GM12873 (cell line): Measurements from ENCODE around the gene TGM1.

Source experiments
- TF ChIP-seq, protein P1 (sequence below): IDR thresholded peaks from 2 replicates; pipeline ENCODE4 v1.5.1; 2012; ENCODE audit warnings: low read depth, mild to moderate bottlenecking, moderate library complexity, low read length, control low read depth; ENCODE audit not compliant: insufficient read depth; ENCODE audit errors: missing control alignments

The TGM1 gene

DNA sequence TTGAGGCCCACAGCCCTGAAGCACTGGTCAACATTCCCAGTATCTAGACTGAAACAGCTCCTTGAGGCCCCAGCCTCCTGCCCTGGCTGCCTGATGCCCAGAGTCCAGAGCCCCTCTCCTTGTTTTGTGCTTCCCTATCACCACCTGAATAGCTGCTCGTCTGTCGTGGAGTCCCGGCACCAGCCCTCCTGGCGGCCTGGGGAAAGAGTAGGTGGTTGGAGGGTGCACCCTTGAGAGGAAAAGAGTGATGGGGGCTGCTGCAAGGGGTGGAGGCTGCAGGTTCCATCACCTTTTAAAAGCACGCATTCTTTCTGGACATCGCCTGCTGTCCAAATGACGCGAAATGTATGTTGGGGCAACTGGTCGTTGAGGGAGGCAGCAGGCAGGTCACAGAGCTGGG, 5.2 kb upstream of the TGM1 start:
- TF ChIP-seq, protein P1, sequence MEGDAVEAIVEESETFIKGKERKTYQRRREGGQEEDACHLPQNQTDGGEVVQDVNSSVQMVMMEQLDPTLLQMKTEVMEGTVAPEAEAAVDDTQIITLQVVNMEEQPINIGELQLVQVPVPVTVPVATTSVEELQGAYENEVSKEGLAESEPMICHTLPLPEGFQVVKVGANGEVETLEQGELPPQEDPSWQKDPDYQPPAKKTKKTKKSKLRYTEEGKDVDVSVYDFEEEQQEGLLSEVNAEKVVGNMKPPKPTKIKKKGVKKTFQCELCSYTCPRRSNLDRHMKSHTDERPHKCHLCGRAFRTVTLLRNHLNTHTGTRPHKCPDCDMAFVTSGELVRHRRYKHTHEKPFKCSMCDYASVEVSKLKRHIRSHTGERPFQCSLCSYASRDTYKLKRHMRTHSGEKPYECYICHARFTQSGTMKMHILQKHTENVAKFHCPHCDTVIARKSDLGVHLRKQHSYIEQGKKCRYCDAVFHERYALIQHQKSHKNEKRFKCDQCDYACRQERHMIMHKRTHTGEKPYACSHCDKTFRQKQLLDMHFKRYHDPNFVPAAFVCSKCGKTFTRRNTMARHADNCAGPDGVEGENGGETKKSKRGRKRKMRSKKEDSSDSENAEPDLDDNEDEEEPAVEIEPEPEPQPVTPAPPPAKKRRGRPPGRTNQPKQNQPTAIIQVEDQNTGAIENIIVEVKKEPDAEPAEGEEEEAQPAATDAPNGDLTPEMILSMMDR = no peak

DNA sequence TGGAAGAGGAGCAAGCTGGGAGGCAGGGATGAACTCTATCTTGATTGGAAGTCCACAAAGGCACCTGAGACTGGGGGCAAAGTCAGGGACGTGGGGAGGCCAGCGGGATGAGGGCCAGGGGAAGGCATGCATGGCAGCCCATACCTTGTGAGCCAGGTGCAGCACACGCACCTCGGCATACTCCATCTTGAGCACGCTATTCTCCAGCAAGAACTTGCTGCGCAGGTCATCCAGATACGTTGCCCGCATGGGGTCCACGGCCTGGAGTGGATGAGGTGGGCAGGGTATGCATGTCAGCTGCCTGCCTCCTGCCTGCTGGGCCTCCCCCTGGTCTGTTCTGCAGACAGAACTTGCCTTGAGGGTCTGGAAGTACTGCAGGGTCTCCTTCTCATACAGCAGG, 4.5 kb upstream of the TGM1 start:
- TF ChIP-seq, protein P1 = no peak

DNA sequence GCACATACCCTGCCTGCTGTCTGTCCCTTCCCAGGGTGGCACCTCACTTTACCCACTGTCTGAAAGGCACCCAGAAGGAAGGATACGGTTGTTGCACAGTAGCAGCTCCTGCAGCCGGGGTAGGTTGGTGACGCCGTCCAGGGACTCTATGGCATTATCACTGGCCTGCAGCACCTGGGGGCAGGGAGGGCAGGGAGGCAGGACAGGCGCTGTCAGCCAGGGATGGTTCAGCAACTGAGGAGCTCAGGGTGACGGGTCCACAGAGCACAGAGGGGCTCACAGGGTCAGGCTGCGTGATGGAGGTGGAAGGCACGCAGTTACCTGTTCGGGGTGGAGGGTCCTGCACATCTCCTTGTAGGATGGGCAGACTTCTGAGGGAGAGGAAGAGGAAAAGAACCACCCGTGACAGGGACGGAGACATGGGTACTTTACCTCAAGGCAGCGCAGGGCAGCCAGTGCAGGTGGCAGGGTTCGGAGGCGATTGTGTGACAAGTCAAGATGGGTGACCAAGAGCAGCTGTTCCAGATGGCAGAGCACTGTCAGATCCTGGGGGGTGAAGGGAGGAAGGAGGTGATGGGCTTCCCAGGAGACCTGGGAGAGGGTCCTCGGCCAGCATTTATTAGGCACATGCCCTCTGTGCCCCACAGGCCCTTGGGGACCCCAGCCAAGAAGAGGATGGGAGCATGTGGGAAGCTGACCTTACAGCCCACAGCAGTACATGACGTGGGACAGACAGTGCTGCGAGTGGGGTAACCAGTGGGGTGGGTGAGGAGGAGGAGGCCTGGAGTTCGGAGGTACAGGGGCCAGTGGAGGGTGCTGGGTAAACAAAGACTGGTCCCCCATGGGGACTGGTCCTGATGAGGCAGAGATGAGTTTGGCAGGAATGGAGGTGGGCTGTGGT, 3.6 kb upstream of the TGM1 start:
- TF ChIP-seq, protein P1 = no peak

DNA sequence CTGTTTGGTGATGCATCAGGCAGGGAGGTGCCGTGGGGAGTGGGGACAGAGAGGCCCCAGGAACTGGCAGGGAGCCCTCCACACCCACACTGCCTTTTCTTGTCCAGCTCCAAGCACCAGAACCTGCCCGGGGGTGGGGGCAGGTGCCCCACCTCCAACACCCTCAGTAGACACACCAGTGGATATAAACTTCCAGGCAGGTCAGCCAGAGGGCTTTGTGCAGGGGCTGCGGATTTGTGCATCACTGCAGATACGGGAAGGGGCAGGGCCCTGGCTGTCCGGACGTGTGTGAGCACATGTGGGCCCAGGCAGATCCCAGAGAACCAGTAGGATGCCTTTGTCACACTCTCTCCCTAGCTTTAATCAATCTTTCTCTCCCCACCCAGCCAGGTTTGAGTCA, 1.3 kb upstream of the TGM1 start:
- TF ChIP-seq, protein P1 = no peak

DNA sequence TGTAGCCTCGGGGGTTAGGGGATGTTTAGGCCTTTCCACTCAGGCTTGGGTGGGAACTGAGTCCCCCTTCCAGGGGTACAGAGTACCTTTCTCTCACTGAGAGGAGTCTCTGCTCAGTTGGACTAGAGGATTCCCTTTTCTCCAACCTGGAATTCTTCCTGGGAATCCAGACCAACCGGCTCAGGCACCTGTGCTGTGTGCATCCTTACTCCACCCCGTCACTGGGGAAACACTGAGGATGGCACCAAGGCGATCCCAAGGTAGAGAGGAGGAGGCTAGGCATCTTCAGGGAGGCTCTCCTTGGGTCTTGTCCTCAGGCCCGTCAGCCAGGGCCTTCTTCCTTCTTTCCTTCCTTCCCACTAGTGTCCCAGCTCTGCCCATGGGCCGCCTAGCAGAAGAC, 871 bp upstream of the TGM1 start:
- TF ChIP-seq, protein P1 = no peak

- TF ChIP-seq, protein P1 = no peak
Observed at GRCh38 chr14:24261969-24262327, 1.0 kb downstream of the TGM1 start.

GRCh38 chr14:24261256-24261968, 1.6 kb downstream of the TGM1 start:
- TF ChIP-seq, protein P1 = no peak
